HEK293 (cell line): ENCODE measurements around the gene SLC22A13.

ENCODE experiments used
- CTCF ChIA-PET: fragments of 350-600 bp; formaldehyde crosslinking; extraction: SDS; loops from one replicate; lab custom pipeline; 2021; ENCODE audit warnings: antibody characterized with exemption; lab: Yijun Ruan, JAX
- POLR2A ChIA-PET: fragments of 300-600 bp; formaldehyde crosslinking; extraction: SDS; loops from one replicate; lab custom pipeline; 2020; ENCODE audit warnings: antibody characterized with exemption, inconsistent platforms; lab: Yijun Ruan, JAX
- H3K27ac ChIP-seq: fragments of 200-500 bp; sonication (Bioruptor generic); 2 replicates; pipeline ENCODE4 v1.5.1; 2014; ENCODE audit warnings: low read depth, low read length, control low read depth, inconsistent platforms; ENCODE audit errors: extremely low read depth
- H3K36me3 ChIP-seq, 2 experiments: fragments of 200-500 bp in 1 of 2; sonication (Bioruptor generic) in 1 of 2; 1 replicate in 1 of 2; 2 replicates in 1 of 2; pipeline ENCODE4 v1.5.1; 2014 to 2017; ENCODE audit warnings: inconsistent platforms in 2 of 2, low read length in 2 of 2; ENCODE audit not compliant: control insufficient read depth in 2 of 2, insufficient read depth in 1 of 2
- H3K4me1 ChIP-seq: fragments of 200-500 bp; sonication (Bioruptor generic); 2 replicates; pipeline ENCODE4 v1.5.1; 2014; ENCODE audit warnings: mild to moderate bottlenecking, low read length, inconsistent platforms; ENCODE audit not compliant: control insufficient read depth, insufficient read depth
- H3K4me3 ChIP-seq: 2 replicates; pipeline ENCODE4 v1.5.1; 2011; ENCODE audit warnings: low read depth, mild to moderate bottlenecking, control low read depth, low read length, moderate library complexity
- H3K9me3 ChIP-seq: fragments of 200-500 bp; sonication (Bioruptor generic); 2 replicates; pipeline ENCODE4 v1.5.1; 2014; ENCODE audit warnings: low read depth, low read length, inconsistent platforms; ENCODE audit not compliant: control insufficient read depth, insufficient read depth
- EGR2 ChIP-seq: fragments of 450-650 bp; formaldehyde crosslinking; IDR thresholded peaks from 2 replicates; pipeline ENCODE4 v1.5.1; 2016; ENCODE audit warnings: low read depth, missing biosample characterization, missing genetic modification characterization
- FEZF1 ChIP-seq: fragments of 450-650 bp; formaldehyde crosslinking; IDR thresholded peaks from 2 replicates; pipeline ENCODE4 v1.5.1; 2016; ENCODE audit warnings: missing biosample characterization, missing genetic modification characterization
- GLI2 ChIP-seq: fragments of 450-650 bp; formaldehyde crosslinking; IDR thresholded peaks from 2 replicates; pipeline ENCODE4; 2017; ENCODE audit warnings: missing biosample characterization, missing genetic modification characterization, low read depth, borderline replicate concordance
- IKZF3 ChIP-seq: fragments of 450-650 bp; IDR thresholded peaks from 2 replicates; pipeline ENCODE4 v1.5.0; 2018; ENCODE audit warnings: missing biosample characterization, mild to moderate bottlenecking, missing genetic modification characterization, moderate library complexity
- KLF8 ChIP-seq: fragments of 450-650 bp; formaldehyde crosslinking; IDR thresholded peaks from 2 replicates; pipeline ENCODE4 v1.5.1; 2016; ENCODE audit warnings: missing biosample characterization, missing genetic modification characterization
- MEIS1 ChIP-seq: sonication (generic); formaldehyde crosslinking; IDR thresholded peaks from 2 replicates; pipeline ENCODE4 v1.8.1; 2022; ENCODE audit warnings: missing genetic modification reagents, mild to moderate bottlenecking, borderline replicate concordance
- SCRT2 ChIP-seq: fragments of 450-650 bp; formaldehyde crosslinking; IDR thresholded peaks from 2 replicates; pipeline ENCODE4 v1.5.1; 2016; ENCODE audit warnings: missing biosample characterization, missing genetic modification characterization
- SP2 ChIP-seq: fragments of 450-650 bp; formaldehyde crosslinking; IDR thresholded peaks from 2 replicates; pipeline ENCODE4 v1.5.1; 2016; ENCODE audit warnings: missing biosample characterization, missing genetic modification characterization
- ZBTB20 ChIP-seq: fragments of 450-650 bp; formaldehyde crosslinking; IDR thresholded peaks from 2 replicates; pipeline ENCODE4 v1.5.1; 2016; ENCODE audit warnings: missing biosample characterization, missing genetic modification characterization
- ZEB2 ChIP-seq: fragments of 450-650 bp; formaldehyde crosslinking; IDR thresholded peaks from 2 replicates; pipeline ENCODE4 v1.5.1; 2016; ENCODE audit warnings: missing biosample characterization, missing genetic modification characterization
- ZNF274 ChIP-seq, 2 experiments: fragments of 200-500 bp in 1 of 2; fragments of 450-650 bp in 1 of 2; sonication (Bioruptor generic) in 1 of 2; formaldehyde crosslinking in 1 of 2; IDR thresholded peaks; 2 replicates each; pipeline versions ENCODE4 v1.5.1 to v1.6.1; 2014 to 2016; ENCODE audit warnings: borderline replicate concordance in 1 of 2, inconsistent platforms in 1 of 2, low read length in 1 of 2, missing biosample characterization in 1 of 2, missing genetic modification characterization in 1 of 2
- ZNF324 ChIP-seq: fragments of 450-650 bp; formaldehyde crosslinking; IDR thresholded peaks from 2 replicates; pipeline ENCODE4 v1.5.1; 2016; ENCODE audit warnings: missing biosample characterization, missing genetic modification characterization
- ZNF510 ChIP-seq: fragments of 450-650 bp; formaldehyde crosslinking; IDR thresholded peaks from 2 replicates; pipeline ENCODE4 v1.5.1; 2018; ENCODE audit warnings: mild to moderate bottlenecking, missing genetic modification characterization, missing biosample characterization; ENCODE audit not compliant: insufficient replicate concordance
- ZNF514 ChIP-seq: fragments of 450-650 bp; formaldehyde crosslinking; IDR thresholded peaks from 2 replicates; pipeline ENCODE4 v1.5.1; 2016; ENCODE audit warnings: missing biosample characterization, missing genetic modification characterization
- ZNF560 ChIP-seq: fragments of 450-650 bp; formaldehyde crosslinking; IDR thresholded peaks from 2 replicates; pipeline ENCODE4 v1.5.1; 2017; ENCODE audit warnings: missing biosample characterization, missing genetic modification characterization, borderline replicate concordance
- ZNF610 ChIP-seq: fragments of 450-650 bp; formaldehyde crosslinking; IDR thresholded peaks from 2 replicates; pipeline ENCODE4 v1.5.1; 2016; ENCODE audit warnings: missing biosample characterization, missing genetic modification characterization, borderline replicate concordance
- ZNF623 ChIP-seq: fragments of 450-650 bp; formaldehyde crosslinking; IDR thresholded peaks from 2 replicates; pipeline ENCODE4 v1.5.1; 2016; ENCODE audit warnings: missing biosample characterization, missing genetic modification characterization
- ZNF624 ChIP-seq: fragments of 450-650 bp; formaldehyde crosslinking; IDR thresholded peaks from 2 replicates; pipeline ENCODE4 v1.5.1; 2017; ENCODE audit warnings: missing biosample characterization, missing genetic modification characterization
- ZNF626 ChIP-seq: fragments of 450-650 bp; sonication (Bioruptor Pico); formaldehyde crosslinking; IDR thresholded peaks from 2 replicates; pipeline ENCODE4 v1.5.1; 2018; ENCODE audit warnings: missing biosample characterization, missing genetic modification characterization, inconsistent platforms
- ZNF785 ChIP-seq: fragments of 450-650 bp; formaldehyde crosslinking; IDR thresholded peaks from 2 replicates; pipeline ENCODE4 v1.5.1; 2016; ENCODE audit warnings: missing biosample characterization, missing genetic modification characterization
- TF ChIP-seq, protein P1 (sequence below): fragments of 450-650 bp; formaldehyde crosslinking; IDR thresholded peaks from 2 replicates; pipeline ENCODE4 v1.5.1; 2016; ENCODE audit warnings: missing biosample characterization, missing genetic modification characterization
- TF ChIP-seq, protein P2 (sequence below): fragments of 450-650 bp; formaldehyde crosslinking; IDR thresholded peaks from 2 replicates; pipeline ENCODE4 v1.5.1; 2017; ENCODE audit warnings: missing biosample characterization, missing genetic modification characterization
- TF ChIP-seq, protein P3 (sequence below): fragments of 450-650 bp; formaldehyde crosslinking; IDR thresholded peaks from 2 replicates; pipeline ENCODE4 v1.5.1; 2017; ENCODE audit warnings: missing biosample characterization, missing genetic modification characterization

SLC22A13 gene

DNA sequence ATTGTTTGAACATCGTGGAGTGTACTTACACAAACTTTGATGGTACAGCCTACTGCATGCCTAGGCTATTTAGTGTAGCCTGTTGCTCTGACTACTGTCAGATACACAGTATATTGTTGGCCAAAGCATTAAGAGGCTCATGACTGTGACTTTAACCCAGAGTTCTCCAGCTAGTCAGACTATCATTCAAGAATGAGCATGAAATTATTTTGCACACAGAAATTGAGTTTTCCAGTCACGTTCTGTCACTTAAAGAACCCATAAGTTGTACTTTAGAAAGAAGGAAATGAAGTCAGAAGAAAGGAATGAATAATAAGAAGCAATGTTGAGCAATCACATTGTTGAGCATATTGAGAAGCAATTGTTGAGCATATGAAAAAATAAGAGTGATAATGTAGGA lies 37.6 kb upstream of the SLC22A13 start:
- ChIA-PET CTCF (no interaction called here), POLR2A (no interaction called here)
- Histone ChIP-seq H3K4me3 (no peak overlapping the region), H3K36me3 (peaks cover 3 to 63% of the 10 kb centered on the region in 2 experiments), H3K27ac (no peak overlapping the region), H3K9me3 (no peaks in the 10 kb centered on the region), H3K4me1 (no peaks in the 10 kb centered on the region)
- TF ChIP-seq SCRT2 (tag by site-specific recombination) (peak; percentile 62), ZNF514 (tag by site-specific recombination) (no peak)

DNA sequence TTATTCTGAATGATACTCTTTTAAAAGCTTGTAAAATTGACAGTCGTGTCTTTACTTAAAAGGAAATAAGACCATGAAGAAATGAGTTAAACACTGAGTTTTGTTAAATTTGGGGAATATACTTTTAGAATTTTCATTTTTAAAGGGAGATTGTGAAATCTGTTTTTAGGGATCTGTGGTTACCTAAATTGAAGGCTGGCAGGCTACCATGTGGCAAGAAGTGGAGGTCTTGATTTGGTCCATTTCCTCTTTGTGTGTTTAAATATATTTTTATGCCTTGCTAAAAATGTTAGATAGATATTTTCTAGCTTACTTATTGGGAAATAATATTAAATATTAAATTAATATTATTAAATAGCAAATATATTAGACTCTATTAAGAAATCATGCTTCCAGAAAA lies 36.6 kb upstream of the SLC22A13 start:
- Histone ChIP-seq H3K9me3 (no peaks in the 10 kb centered on the region), H3K36me3 (peaks cover 3 to 59% of the 10 kb centered on the region in 2 experiments; a peak in 2 of 3 replicates), H3K27ac (no peak overlapping the region), H3K4me1 (no peaks in the 10 kb centered on the region), H3K4me3 (no peak overlapping the region)
- POLR2A ChIA-PET = no interaction called here
- TF ChIP-seq ZEB2 (tag by site-specific recombination) (no peak), EGR2 (tag by site-specific recombination) (no peak), SP2 (tag by site-specific recombination) (no peak), FEZF1 (tag by site-specific recombination) (no peak), KLF8 (tag by site-specific recombination) (no peak), IKZF3 (no peak), ZNF274 (IDR thresholded peaks at IDR 0.05; ENCODE audit: low read length) (no peak), ZNF274 (tag by site-specific recombination; IDR thresholded peaks at IDR 0.05; ENCODE audit: borderline replicate concordance) (no peak), ZNF785 (tag by site-specific recombination) (no peak), ZNF626 (no peak), ZNF624 (no peak), ZNF510 (tag by site-specific recombination) (no peak), ZNF610 (tag by site-specific recombination) (no peak), MEIS1 (CRISPR knock-in tag) (no peak), ZBTB20 (tag by site-specific recombination) (no peak), ZNF560 (tag by site-specific recombination) (no peak), ZNF324 (no peak), GLI2 (no peak)
- TF ChIP-seq, protein P1, sequence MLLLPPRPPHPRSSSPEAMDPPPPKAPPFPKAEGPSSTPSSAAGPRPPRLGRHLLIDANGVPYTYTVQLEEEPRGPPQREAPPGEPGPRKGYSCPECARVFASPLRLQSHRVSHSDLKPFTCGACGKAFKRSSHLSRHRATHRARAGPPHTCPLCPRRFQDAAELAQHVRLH (tag by site-specific recombination) = no peak
- TF ChIP-seq, protein P2, sequence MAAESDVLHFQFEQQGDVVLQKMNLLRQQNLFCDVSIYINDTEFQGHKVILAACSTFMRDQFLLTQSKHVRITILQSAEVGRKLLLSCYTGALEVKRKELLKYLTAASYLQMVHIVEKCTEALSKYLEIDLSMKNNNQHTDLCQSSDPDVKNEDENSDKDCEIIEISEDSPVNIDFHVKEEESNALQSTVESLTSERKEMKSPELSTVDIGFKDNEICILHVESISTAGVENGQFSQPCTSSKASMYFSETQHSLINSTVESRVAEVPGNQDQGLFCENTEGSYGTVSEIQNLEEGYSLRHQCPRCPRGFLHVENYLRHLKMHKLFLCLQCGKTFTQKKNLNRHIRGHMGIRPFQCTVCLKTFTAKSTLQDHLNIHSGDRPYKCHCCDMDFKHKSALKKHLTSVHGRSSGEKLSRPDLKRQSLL (tag by site-specific recombination) = no peak
- CTCF ChIA-PET = interaction anchor here (0.6 kb wide), 1 partner anchor 96 kb away, joined by 3 read pairs; no protein-coding TSS in a partner anchor

DNA sequence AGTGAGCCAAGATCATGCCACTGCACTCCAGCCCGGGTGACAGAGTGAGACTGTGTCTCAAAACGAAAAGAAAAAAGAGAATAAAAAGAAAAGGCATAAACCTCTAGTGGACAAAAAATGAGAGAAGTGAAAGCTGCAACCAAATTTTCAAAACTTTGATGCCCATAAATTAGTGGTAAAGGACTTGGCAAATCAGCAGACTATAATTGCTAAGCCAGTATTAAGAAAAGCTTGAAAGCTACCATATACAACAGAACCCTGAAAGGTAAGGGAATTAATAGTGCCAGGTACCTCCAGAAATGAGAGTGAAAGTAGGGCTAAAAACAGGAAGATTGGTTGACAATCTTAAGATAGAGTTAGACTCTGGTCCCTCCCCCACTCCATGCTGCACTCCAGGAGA lies 32.9 kb upstream of the SLC22A13 start:
- TF ChIP-seq ZNF623 = no peak
- TF ChIP-seq, protein P3, sequence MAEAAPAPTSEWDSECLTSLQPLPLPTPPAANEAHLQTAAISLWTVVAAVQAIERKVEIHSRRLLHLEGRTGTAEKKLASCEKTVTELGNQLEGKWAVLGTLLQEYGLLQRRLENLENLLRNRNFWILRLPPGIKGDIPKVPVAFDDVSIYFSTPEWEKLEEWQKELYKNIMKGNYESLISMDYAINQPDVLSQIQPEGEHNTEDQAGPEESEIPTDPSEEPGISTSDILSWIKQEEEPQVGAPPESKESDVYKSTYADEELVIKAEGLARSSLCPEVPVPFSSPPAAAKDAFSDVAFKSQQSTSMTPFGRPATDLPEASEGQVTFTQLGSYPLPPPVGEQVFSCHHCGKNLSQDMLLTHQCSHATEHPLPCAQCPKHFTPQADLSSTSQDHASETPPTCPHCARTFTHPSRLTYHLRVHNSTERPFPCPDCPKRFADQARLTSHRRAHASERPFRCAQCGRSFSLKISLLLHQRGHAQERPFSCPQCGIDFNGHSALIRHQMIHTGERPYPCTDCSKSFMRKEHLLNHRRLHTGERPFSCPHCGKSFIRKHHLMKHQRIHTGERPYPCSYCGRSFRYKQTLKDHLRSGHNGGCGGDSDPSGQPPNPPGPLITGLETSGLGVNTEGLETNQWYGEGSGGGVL (tag by site-specific recombination) = no peak
- no peak for TF ChIP-seq ZNF324
- H3K4me3 ChIP-seq = no peak overlapping the region
- H3K4me1 ChIP-seq = no peaks in the 10 kb centered on the region
- POLR2A ChIA-PET = no interaction called here
- H3K9me3 ChIP-seq = no peaks in the 10 kb centered on the region
- H3K36me3 ChIP-seq = peaks cover 0 to 54% of the 10 kb centered on the region in 2 experiments; a peak in 1 of 3 replicates
- no peak overlapping the region for H3K27ac ChIP-seq
- CTCF ChIA-PET = no interaction called here
